Medulla oblongata (tissue), 1 donor: ENCODE measurements around the gene SEMA4D.
"Not testable (repeated sequence)": the region's sequence is repeated elsewhere in the genome, so short reads cannot be mapped to it uniquely, and the experiment has no call there.

ENCODE experiments used
- DNase-seq: peaks from one replicate; pipeline ENCODE4 v3.0.0-alpha.2; 2015; ENCODE audit errors: extremely low spot score

SEMA4D gene

GRCh38 chr9:89387197-89387849 is 110.6 kb downstream of the SEMA4D start:
- DNase-seq = no peak

- DNase-seq = peak; percentile 39
Observed at GRCh38 chr9:89386797-89387196, 111.1 kb downstream of the SEMA4D start.

- DNase-seq = no peak
Observed at GRCh38 chr9:89386206-89386605, 111.7 kb downstream of the SEMA4D start.

GRCh38 chr9:89384783-89385182 is 113.1 kb downstream of the SEMA4D start:
- no peak for DNase-seq

GRCh38 chr9:89383721-89384300 is 114.1 kb downstream of the SEMA4D start:
- DNase-seq = no peak

GRCh38 chr9:89383030-89383720 is 114.7 kb downstream of the SEMA4D start:
- DNase-seq = no peak

- DNase-seq = no peak
Observed at GRCh38 chr9:89382026-89382986, 115.6 kb downstream of the SEMA4D start.

GRCh38 chr9:89381308-89381609 is 116.7 kb downstream of the SEMA4D start:
- DNase-seq = no peak

- DNase-seq = no peak
Observed at GRCh38 chr9:89380437-89381307, 117.2 kb downstream of the SEMA4D start.

- peak; percentile 48 for DNase-seq
Observed at GRCh38 chr9:89379508-89380115, 118.3 kb downstream of the SEMA4D start.

GRCh38 chr9:89379031-89379430 is 118.9 kb downstream of the SEMA4D start:
- no peak for DNase-seq

GRCh38 chr9:89378541-89378940 is 119.4 kb downstream of the SEMA4D start:
- DNase-seq = no peak

GRCh38 chr9:89377411-89377810 is 120.5 kb downstream of the SEMA4D start:
- no peak for DNase-seq

- no peak for DNase-seq
Observed at GRCh38 chr9:89376741-89377351, 121.1 kb downstream of the SEMA4D start.

- DNase-seq = no peak
Observed at GRCh38 chr9:89376286-89376685, 121.6 kb downstream of the SEMA4D start.

GRCh38 chr9:89375191-89375760 is 122.6 kb downstream of the SEMA4D start:
- no peak for DNase-seq

GRCh38 chr9:89374176-89374575 is 123.7 kb downstream of the SEMA4D start:
- DNase-seq = no peak

- DNase-seq = no peak
Observed at GRCh38 chr9:89372979-89373378, 124.9 kb downstream of the SEMA4D start.

- no peak for DNase-seq
Observed at GRCh38 chr9:89372230-89372816, 125.6 kb downstream of the SEMA4D start.

- not testable (repeated sequence) for DNase-seq
Observed at GRCh38 chr9:89371791-89372190, 126.1 kb downstream of the SEMA4D start.
